ENCODE data around the gene MSI2. TPM values are rescaled to one million over a fixed set of nuclear protein-coding genes. Genes with fewer than 3 reads are reported as not detected.

The MSI2 gene
- polyA plus RNA-seq, 1 of the 3 experiments (the other 2 are of a cell fraction), result 24.1 TPM

GRCh38 chr17:57475796-57476195 lies 219.5 kb downstream of the MSI2 start (continued):
- TF ChIP-seq TAF1 (IDR thresholded peaks at IDR 0.05; ENCODE audit: borderline replicate concordance, low read depth, low read length) (no peak), ELF1 (IDR thresholded peaks at IDR 0.05) (no peak), NRF1 (IDR thresholded peaks at IDR 0.05; ENCODE audit: low read depth, low read length) (no peak), RXRA (IDR thresholded peaks at IDR 0.05; ENCODE audit: borderline replicate concordance, low read depth) (no peak), GATA2 (CRISPR knock-in tag; IDR thresholded peaks at IDR 0.05) (no peak), PBX3 (IDR thresholded peaks at IDR 0.05) (no peak), RFX5 (IDR thresholded peaks at IDR 0.05; ENCODE audit: low read length) (no peak), YY1 (IDR thresholded peaks at IDR 0.05; ENCODE audit: low read depth) (no peak)
- TF ChIP-seq, protein P1, sequence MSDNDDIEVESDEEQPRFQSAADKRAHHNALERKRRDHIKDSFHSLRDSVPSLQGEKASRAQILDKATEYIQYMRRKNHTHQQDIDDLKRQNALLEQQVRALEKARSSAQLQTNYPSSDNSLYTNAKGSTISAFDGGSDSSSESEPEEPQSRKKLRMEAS (IDR thresholded peaks at IDR 0.05; ENCODE audit: low read depth), result no peak

GRCh38 chr17:57477522-57478362 lies 221.4 kb downstream of the MSI2 start:
- Histone ChIP-seq H3K9me3 (no peaks in the 10 kb centered on the region), H3K27ac (ENCODE audit: low read depth in 2 of 2, low read length in 1 of 2) (peak overlapping the region in 1 of 2 experiments; percentile 45; a peak in 1 of 4 replicates), H2AFZ (ENCODE audit: low read depth) (no peak overlapping the region), H3K79me2 (ENCODE audit: insufficient read depth) (no peaks in the 10 kb centered on the region), H3K27me3 (ENCODE audit: insufficient read depth) (no peaks in the 10 kb centered on the region), H3K9ac (no peak overlapping the region), H3F3A (replicated peaks; ENCODE audit: insufficient read depth) (peaks cover 46% of the 10 kb centered on the region), H3K36me3 (replicated peaks in 1 of 2; ENCODE audit: control insufficient read depth in 1 of 2, insufficient read depth in 2 of 2, low read length in 1 of 2) (no peaks in the 10 kb centered on the region), H3K9me2 (no peaks in the 10 kb centered on the region), H4K20me1 (ENCODE audit: insufficient read depth) (peaks cover 8% of the 10 kb centered on the region; the same call in 1 of the 2 replicates), H3K4me2 (no peak overlapping the region), H3K4me3 (ENCODE audit: low read depth in 2 of 2, low read length in 1 of 2) (no peak overlapping the region), H3K4me1 (ENCODE audit: control insufficient read depth in 1 of 2, insufficient read depth in 2 of 2, low read depth in 1 of 2, low read length in 1 of 2) (peaks cover 49 to 74% of the 10 kb centered on the region in 2 experiments)
- 89% methylated on average over 8 of the region's 9 CpGs for WGBS (ENCODE audit: low lambda C conversion rate)
- DNase-seq, result no peak
- ChIA-PET POLR2A (no interaction called here), CTCF (interaction anchor here (0.8 to 3.3 kb wide), 5 partner anchors 24 to 336 kb away, joined by 3 to 12 read pairs (median 3); no protein-coding TSS in a partner anchor)
- TF ChIP-seq YY1 (IDR thresholded peaks at IDR 0.05; ENCODE audit: low read depth) (no peak), FOSL2 (IDR thresholded peaks at IDR 0.05; ENCODE audit: borderline replicate concordance, low read depth) (no peak), RFX5 (IDR thresholded peaks at IDR 0.05; ENCODE audit: low read length) (no peak), EP300 (IDR thresholded peaks at IDR 0.05; ENCODE audit: borderline replicate concordance in 1 of 2, low read depth in 1 of 2, low read length in 1 of 2) (no peak), GATA2 (CRISPR knock-in tag; IDR thresholded peaks at IDR 0.05) (no peak), MEF2A (IDR thresholded peaks at IDR 0.05; ENCODE audit: borderline replicate concordance, low read depth) (no peak), TAF1 (IDR thresholded peaks at IDR 0.05; ENCODE audit: borderline replicate concordance, low read depth, low read length) (no peak), NRF1 (IDR thresholded peaks at IDR 0.05; ENCODE audit: low read depth, low read length) (no peak), RXRA (IDR thresholded peaks at IDR 0.05; ENCODE audit: borderline replicate concordance, low read depth) (no peak), NFIC (IDR thresholded peaks at IDR 0.05; ENCODE audit: borderline replicate concordance) (no peak), FOXJ3 (CRISPR knock-in tag; IDR thresholded peaks at IDR 0.05) (no peak), ELF1 (IDR thresholded peaks at IDR 0.05) (no peak)
- TF ChIP-seq, protein P2, sequence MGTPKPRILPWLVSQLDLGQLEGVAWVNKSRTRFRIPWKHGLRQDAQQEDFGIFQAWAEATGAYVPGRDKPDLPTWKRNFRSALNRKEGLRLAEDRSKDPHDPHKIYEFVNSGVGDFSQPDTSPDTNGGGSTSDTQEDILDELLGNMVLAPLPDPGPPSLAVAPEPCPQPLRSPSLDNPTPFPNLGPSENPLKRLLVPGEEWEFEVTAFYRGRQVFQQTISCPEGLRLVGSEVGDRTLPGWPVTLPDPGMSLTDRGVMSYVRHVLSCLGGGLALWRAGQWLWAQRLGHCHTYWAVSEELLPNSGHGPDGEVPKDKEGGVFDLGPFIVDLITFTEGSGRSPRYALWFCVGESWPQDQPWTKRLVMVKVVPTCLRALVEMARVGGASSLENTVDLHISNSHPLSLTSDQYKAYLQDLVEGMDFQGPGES (IDR thresholded peaks at IDR 0.05; ENCODE audit: low read depth, low read length), result no peak
